NCI-H1694 treated with DMSO at 0.1 percent for 48 hours (cell line): ENCODE results near the gene DNTT.

Experiments used
- DNase-seq: peaks from one replicate; lab custom pipeline; 2025; lab: John Stamatoyannopoulos, UW

DNTT gene

GRCh38 chr10:96304230-96304629, at the start of gene DNTT:
TSS of gene DNTT (plus strand) at chr10:96304434. CDS start at chr10:96304498, 64 bp downstream.
- no peak for DNase-seq

DNA sequence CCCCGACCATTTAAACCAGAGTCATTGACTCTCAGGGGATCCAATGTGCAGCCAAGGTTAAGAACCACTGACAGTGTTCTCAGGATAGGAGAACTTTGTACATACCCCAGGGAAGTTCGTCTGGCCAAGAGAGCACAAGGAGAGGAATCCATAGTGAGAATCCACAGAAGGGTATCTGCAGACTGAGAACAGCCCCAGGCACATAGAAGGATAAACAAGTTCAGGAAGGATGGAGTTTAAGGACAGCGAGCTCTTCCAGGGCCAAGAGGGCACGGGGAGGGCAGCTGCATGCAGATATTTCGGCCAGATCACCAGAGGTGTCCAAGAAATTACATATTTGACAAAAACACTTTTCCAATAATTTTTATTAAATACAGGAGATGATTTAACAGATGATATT, 49.3 kb upstream of the DNTT start:
- no peak for DNase-seq

DNA sequence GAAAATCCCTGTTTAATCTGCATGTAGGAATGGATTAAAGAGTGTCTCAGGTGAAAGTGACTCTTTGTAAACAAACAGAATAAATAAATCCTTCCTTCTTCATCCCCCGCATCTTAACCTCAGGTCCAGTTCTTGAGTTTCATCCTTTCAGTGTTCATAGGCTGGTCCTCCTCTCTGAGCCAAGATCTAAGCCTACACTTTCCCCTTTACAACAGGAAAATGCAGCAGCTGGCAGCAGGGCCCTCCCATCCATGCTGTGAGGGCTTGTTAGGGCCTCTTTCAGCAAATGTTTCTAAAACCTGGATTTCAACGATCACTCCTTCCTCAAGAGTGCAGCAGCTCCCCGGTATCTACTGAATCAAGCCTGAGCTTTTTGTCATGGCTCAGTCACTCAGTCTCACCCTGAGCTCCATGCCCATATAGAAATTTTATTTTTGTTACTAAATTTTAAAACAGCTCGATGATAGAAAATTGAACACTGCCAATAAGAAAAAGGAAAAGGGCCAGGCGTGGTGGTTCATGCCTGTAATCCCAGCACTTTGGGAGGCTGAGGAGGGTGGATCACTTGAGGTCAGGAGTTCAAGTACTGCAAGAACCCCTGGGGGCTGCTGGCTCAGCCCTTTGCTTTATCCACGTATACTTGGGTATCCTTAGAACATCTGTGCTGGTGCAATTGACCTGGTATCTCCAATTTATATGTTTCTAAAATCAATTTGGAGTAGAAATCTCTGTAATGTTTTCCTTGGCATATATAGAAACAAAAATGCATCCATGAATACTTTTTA, 48.5 kb upstream of the DNTT start:
- peak; percentile 67 for DNase-seq

DNA sequence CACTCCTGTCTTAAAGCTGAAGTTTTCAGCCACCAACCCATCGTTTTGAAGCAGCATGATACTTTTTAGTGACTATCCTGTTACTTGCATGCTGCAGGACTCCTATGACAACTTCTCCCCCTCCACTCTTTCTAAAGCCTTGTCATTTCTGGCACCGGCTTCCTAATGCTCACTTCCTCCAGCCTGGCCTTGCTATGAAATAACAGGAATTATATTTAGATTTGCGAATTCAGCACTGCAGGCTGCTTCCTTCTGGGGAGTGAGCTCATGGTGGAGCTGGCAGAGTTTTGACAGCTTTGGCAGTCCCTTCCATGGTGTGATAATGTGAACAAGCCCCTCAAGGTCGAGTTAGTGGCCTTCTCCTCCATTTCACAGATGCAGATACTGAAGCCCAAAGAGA, 46.3 kb upstream of the DNTT start:
- no peak for DNase-seq

- no peak for DNase-seq
Observed at GRCh38 chr10:96259150-96259549, 45.1 kb upstream of the DNTT start.

- peak; percentile 78 for DNase-seq
Observed at GRCh38 chr10:96260014-96260413, 44.2 kb upstream of the DNTT start.

DNA sequence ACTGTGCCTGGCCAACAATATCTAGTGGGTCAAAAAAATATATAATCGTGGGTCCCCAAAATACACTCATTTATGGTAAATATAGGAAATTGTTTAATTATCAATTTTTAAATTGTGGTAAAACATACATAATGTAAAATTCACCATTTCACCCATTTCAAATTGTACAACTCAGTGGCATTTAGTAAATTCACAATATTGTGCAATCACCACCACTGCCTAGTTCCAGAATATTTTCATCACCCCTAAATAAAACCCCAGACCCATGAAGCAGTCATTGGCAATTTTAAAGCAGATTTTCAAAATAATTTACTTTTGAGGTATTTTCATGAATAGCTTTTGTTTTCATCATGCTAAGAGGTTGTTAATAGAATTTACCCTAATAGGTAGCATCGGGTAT, 43.1 kb upstream of the DNTT start:
- DNase-seq: no peak

DNA sequence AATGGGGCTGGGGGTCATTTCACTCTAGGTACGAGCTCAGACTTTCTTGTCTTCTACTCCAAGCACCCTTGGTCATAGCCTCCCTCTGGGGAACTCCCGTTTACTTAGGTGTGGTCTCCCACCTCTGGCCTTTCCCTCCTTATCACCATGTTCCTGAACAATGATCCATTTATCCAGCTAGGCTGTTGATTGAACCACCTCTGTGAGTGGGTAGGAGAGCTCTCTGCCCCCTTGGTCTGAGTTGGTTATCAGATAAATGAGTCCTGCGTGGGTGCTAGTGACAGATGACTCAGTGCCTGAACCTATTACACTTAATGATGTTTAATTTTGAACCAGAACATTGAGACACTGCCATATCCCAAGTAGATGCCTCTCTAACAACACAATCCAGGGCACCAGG, 42.3 kb upstream of the DNTT start:
- DNase-seq: no peak

DNA sequence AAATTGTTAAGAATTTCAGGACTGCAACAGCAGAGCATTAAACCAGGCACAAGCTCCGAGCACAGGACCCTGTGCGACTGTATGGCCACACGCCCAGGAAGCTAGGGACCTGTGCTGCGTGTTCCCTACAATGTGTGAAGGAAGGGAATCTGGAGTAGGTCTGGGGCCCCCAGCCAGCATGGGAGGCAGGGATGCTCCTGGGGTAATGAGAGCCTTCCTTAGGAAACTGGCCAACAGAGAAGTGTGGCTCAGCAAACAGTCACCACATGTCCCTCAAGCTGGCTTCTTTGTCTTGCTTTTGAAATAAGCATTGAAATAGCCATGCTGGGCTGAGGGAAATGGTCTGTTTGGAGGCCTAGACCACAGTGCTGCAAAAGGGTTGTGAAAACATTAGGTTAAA, 41.1 kb upstream of the DNTT start:
- DNase-seq: peak; percentile 11

DNA sequence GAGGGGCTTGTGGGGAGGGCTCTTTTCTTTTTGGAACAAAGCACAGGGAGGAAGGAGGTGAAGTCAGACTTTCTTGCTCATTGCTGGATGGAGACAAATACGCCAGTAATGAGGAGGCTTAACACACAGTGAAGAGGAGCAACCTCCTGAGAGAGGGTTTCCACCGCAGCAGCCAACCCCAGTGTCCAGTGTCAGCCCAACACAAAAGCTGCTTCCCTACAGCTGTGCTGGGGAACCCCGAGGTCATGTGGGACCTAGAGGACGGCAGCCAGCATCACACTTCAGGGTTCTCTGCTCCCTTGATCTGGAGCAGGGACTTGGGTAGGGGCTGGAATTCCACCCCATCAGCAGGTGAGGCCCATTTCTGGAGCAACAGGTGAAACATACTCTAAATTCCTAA, 40.6 kb upstream of the DNTT start:
- DNase-seq: no peak

- DNase-seq: no peak
Observed at GRCh38 chr10:96264938-96265337, 39.3 kb upstream of the DNTT start.

DNA sequence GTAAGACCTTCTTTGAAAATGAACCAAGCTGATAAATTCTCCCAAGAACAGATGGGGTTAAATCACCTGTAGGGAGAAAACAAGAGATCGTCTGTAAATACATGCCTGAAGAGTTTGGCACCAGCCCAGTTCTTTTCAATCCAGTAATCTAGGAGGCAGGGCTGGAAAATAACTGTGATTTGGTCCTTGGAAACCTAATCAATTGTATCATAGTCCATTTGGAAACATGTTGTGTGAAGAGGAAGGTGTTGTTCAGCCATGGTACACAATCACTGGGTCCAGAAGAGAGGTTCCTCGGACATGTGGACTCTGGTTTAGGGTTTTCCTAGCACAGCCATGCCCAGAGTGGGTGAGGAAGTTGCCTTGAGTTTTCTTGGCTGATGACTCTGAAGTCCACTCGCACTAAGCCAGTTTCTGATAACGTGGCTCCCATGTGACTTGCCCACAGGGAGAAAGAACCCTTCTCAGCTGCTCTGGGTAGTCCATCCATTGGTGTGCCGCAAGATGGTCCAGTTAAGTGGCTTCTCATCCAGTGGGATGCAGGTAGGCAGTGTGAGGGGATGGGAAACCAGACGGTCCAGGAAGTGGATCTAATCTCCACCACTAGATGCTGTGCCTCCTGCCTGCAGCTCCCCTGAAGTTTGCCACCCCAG, 38.0 kb upstream of the DNTT start:
- no peak for DNase-seq

DNA sequence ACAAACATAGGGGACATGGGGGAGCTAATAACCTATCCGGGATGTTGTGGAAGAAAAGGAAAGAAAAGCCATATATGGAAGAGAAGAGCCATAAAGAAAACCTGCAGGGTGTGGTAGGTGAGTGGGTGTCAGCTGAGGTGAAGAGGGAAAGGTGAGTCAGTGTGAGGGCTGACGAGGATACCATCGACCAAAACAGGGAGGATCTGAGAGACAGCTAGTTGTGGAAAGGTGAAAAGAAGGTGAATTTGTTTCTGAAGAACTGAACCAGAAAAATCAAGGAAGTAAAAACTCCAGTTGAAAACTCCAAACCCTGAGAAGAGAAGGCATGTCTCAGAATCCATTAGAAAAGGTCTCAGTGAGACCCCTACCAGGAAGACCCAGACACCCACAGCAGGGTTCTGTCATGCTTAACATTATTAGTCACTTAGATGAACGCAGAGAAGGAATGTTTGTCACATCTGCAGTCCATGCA, 37.0 kb upstream of the DNTT start:
- no peak for DNase-seq

GRCh38 chr10:96268341-96268909, 35.8 kb upstream of the DNTT start:
- no peak for DNase-seq

DNA sequence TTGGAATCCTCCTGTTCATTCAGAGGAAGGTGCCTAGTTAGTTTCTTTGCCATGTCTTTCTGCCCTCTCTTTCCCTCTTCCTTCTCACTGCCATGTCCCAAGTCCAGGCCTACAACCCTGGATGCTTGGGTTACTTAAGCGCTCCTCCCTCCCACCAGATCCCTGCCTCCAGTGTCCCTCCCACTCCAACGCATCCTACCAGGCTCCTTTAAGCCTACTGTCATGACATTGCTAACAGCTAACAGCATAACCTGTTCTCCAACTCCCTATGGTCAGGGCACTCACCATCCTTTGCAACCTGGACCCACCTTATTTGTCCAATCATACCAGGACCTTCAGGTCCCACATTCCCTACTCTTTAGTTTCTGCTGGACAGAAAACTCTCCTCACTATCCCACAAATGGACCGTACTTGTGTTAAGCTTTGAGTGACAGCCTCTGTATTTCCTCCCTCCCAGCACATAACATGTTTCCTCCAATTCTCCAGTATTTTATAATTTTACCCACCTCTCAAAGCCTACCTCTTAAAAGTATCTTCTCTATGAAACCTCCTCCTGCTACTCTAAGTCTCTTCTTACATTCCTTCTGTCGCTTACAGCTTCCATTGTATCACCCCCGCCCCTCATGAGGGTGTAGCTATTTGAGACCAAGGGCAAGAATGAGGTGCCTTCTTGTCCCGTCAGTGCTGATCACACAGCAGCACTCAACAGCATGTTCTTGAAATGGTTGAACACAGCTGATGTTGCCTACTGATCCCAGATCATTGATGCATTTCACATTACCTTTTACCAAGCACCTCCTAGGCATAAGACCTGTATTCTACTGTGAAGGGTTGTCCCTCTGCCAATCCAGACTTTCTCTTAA, 34.6 kb upstream of the DNTT start:
- no peak for DNase-seq

DNA sequence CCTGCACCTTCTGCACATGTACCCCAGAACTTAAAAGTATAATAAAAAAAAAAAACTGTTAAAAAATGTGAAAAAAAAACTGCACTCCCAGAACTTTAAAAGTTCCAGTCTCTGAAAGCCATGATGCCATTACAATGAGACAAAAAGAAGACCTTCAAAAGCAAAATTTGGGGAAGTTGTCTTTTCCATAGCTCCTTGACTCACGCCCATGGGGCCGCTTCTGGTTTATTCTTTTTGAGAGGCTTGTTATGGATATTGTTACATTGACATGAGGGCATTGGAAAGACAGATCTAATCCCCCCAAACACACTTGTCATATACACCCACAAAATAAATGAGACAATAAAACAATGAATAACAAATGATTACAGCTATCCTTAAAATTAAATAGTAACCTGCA, 33.7 kb upstream of the DNTT start:
- no peak for DNase-seq

DNA sequence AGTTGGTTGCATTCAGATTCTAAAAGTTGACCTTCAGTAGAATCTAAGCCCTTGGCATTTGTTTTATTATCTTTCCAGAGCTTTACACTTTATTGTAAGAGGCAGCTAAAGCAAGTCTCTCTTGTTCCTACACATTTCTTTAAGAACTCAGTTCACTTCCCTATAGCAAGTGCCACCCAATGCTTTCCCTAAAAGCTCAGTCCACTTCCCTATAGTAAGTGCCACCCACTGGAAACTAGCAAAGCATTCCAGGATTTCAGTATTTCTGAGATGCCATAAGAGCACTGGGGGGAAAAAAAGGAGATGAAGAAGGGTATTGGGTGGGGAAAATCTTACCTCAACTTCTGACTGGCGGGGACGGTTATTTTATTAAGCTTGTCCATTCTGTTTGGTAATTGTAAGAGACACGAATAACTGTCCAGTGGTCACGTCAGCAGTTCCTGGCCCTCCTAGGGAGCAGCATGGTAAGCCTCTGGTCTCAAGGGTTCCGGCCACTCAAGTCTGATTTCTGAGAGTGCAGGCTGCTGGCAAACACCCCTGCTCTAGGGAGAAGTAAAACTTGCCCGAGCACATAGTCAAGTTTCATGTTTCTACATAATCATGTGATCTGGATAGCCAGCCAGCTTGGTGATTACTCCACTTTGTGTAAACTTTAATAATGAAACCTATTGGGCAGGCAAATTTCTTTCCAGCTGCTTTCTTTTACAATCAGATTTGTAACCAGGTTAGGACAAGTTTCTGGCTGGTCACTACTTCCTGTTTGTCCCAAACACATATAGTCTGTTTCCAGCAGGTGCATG, 33.0 kb upstream of the DNTT start, which contains the start of gene BLNK:
BLNK (minus strand) TSS at position 554 of the 800 bp plus-strand sequence; CDS start at position 383, 171 bp downstream.
- no peak for DNase-seq

- no peak for DNase-seq
Observed at GRCh38 chr10:96272316-96273280, 31.6 kb upstream of the DNTT start.

DNA sequence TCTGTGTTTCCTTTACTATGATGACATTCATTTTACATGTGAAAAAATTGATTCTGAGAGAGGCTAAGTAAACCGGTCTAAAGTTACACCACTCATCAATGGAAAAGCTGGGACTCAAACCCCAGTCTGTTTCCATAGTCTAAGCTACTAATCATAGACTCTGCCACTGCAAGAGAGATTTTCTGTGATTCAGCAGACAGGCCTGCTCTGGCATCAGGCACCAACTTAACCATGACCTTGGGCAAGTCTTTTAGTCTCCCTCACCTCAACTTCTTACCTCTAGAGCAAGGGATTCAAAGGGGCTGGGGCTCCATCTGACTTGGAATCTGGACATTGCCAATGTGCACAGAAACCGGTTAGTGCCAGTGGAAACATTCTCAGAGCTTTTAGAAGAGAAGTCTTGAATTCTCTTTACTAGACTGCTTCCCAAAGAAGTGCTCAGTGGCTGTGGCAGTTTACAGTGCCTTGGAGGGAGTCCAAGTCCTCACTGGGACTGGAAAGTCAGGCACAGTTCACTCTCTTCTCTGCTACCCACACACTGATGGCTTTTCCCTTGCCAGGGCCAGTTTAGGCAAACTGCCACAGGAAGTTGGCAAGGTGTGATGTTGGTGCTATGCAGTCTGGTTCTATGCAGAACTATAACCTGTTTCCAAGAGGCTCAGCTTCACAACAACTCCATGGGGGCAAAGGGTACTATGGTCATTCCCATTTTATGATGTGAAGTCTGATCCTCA, 28.4 kb upstream of the DNTT start:
- DNase-seq: no peak
